Naive thymus-derived CD4-positive, alpha-beta T cell (primary cell): Measurements from ENCODE around the gene DNAL4. TPM values are rescaled to one million over a fixed set of nuclear protein-coding genes. Genes with fewer than 3 reads are reported as not detected.
"Not testable (repeated sequence)": the region's sequence is repeated elsewhere in the genome, so short reads cannot be mapped to it uniquely, and the experiment has no call there.

ENCODE experiments used
- ATAC-seq: fragments of 150-1000 bp; cut with Tn5 transposase; 2 replicates; pipeline ENCODE4 v1.10.0; 2021; ENCODE audit warnings: mild to moderate bottlenecking, moderate library complexity
- CTCF ChIA-PET: fragments of 350-600 bp; sonication (Branson Sonifier 250); formaldehyde crosslinking; loops from one replicate; lab custom pipeline; 2021; ENCODE audit warnings: antibody characterized with exemption; lab: Charles Lee
- POLR2A ChIA-PET: fragments of 350-600 bp; sonication (Branson Sonifier 250); formaldehyde crosslinking; loops from one replicate; lab custom pipeline; 2021; ENCODE audit warnings: antibody characterized with exemption, inconsistent platforms; lab: Charles Lee
- DNase-seq, 9 donors: peaks; one replicate each; pipeline versions ENCODE4 v3.0.0 to v3.0.0-alpha.2; 2020 to 2022; ENCODE audit warnings: mixed read lengths in 1 of 9
- H3K27ac ChIP-seq: one replicate; pipeline ENCODE4 v1.7.0; 2013; ENCODE audit warnings: mild to moderate bottlenecking, low read depth, low read length, moderate library complexity
- H3K27me3 ChIP-seq, 2 donors: one replicate each; pipeline ENCODE4 v1.7.0; 2013; ENCODE audit warnings: low read length in 2 of 2, mild to moderate bottlenecking in 2 of 2, moderate library complexity in 2 of 2; ENCODE audit not compliant: control insufficient read depth in 2 of 2, insufficient read depth in 2 of 2
- H3K36me3 ChIP-seq, 3 experiments: 1 replicate in 2 of 3; 2 replicates in 1 of 3; pipeline ENCODE4 v1.7.0; 2013; ENCODE audit warnings: low read length in 3 of 3, mild to moderate bottlenecking in 3 of 3, moderate library complexity in 1 of 3; ENCODE audit not compliant: insufficient read depth in 3 of 3, control insufficient read depth in 2 of 3
- H3K4me1 ChIP-seq, 2 donors: one replicate each; pipeline ENCODE4 v1.7.0; 2013; ENCODE audit warnings: low read length in 2 of 2, mild to moderate bottlenecking in 2 of 2, moderate library complexity in 1 of 2; ENCODE audit not compliant: control insufficient read depth in 2 of 2, insufficient read depth in 2 of 2
- H3K4me3 ChIP-seq: 2 replicates; pipeline ENCODE4 v1.7.0; 2013; ENCODE audit warnings: mild to moderate bottlenecking, low read length
- H3K9me3 ChIP-seq, 3 experiments: 1 replicate in 2 of 3; 2 replicates in 1 of 3; pipeline ENCODE4 v1.7.0; 2013; ENCODE audit warnings: low read length in 3 of 3; ENCODE audit not compliant: control insufficient read depth in 2 of 3
- H3K27ac Mint-ChIP-seq, 9 donors: one replicate each; pipeline ENCODE4 v1.8.0; 2020 to 2022; ENCODE audit warnings: mixed read lengths in 9 of 9, mild to moderate bottlenecking in 8 of 9, moderate library complexity in 5 of 9, inconsistent platforms in 2 of 9
- H3K27me3 Mint-ChIP-seq, 5 donors: one replicate each; pipeline ENCODE4 v1.8.0; 2021 to 2022; ENCODE audit warnings: mixed read lengths in 5 of 5, mild to moderate bottlenecking in 1 of 5
- H3K36me3 Mint-ChIP-seq, 5 donors: one replicate each; pipeline ENCODE4 v1.8.0; 2020 to 2022; ENCODE audit warnings: mixed read lengths in 5 of 5, mild to moderate bottlenecking in 3 of 5, inconsistent platforms in 1 of 5
- H3K4me1 Mint-ChIP-seq, 7 donors: one replicate each; pipeline ENCODE4 v1.8.0; 2020 to 2022; ENCODE audit warnings: mixed read lengths in 7 of 7, mild to moderate bottlenecking in 3 of 7, inconsistent platforms in 1 of 7
- H3K4me3 Mint-ChIP-seq, 10 donors: one replicate each; pipeline ENCODE4 v1.8.0; 2020 to 2022; ENCODE audit warnings: mild to moderate bottlenecking in 10 of 10, mixed read lengths in 10 of 10, moderate library complexity in 6 of 10, inconsistent platforms in 2 of 10
- H3K9me3 Mint-ChIP-seq, 11 donors: one replicate each; pipeline ENCODE4 v1.8.0; 2020 to 2022; ENCODE audit warnings: mixed read lengths in 11 of 11, mild to moderate bottlenecking in 4 of 11, inconsistent platforms in 1 of 11, moderate library complexity in 1 of 11
- intact Hi-C, 2 donors: fragments of 100-400 bp; cut with micrococcal nuclease; formaldehyde crosslinking; loops; one replicate each; pipeline ENCODE4 v1.15.1; 2023
- polyA plus RNA-seq, 2 donors: library from polyadenylated mRNA; unstranded; fragments of 300-500 nt; fragmentation: Illumina TruSeq; gene quantifications; one replicate each; pipeline ENCODE4 v1.2.3, GENCODE V29; 2021
- total RNA-seq, 6 experiments: library from RNA in 5 of 6; stranded (reverse) in 5 of 6; gene quantifications; 1 replicate in 5 of 6; 2 replicates in 1 of 6; pipeline ENCODE4 v1.2.3 and lab custom pipeline; 2021 to 2026

DNAL4 gene
- total and polyA plus RNA-seq, 7 experiments from 2014 or later: 5.0 to 15.0 (median 9.8) TPM

GRCh38 chr22:38805041-38805593 lies 11.2 kb upstream of the DNAL4 start:
- H3K36me3 ChIP-seq, H3K27me3 ChIP-seq, H3K36me3 Mint-ChIP-seq, H3K9me3 Mint-ChIP-seq, POLR2A ChIA-PET, ATAC-seq, H3K4me1 ChIP-seq, DNase-seq, intact Hi-C loops, H3K4me3 Mint-ChIP-seq, H3K27ac ChIP-seq, CTCF ChIA-PET, H3K9me3 ChIP-seq, H3K4me3 ChIP-seq: not testable (repeated sequence)
- peak overlapping the region in 2 of 9 donors; percentile 3 to 49 for H3K27ac Mint-ChIP-seq
- H3K4me1 Mint-ChIP-seq: peaks cover 0 to 14% (median 6%) of the 10 kb centered on the region in 7 donors
- peaks cover 0 to 36% (median 15%) of the 10 kb centered on the region in 5 donors for H3K27me3 Mint-ChIP-seq

- no peak overlapping the region for H3K27ac ChIP-seq
- Mint-ChIP-seq H3K27me3 (peaks cover 0 to 37% (median 9%) of the 10 kb centered on the region in 5 donors), H3K27ac (no peak overlapping the region), H3K9me3 (peaks cover 0 to 11% (median 3%) of the 10 kb centered on the region in 11 donors), H3K4me3 (no peak overlapping the region), H3K36me3 (peaks cover 0 to 9% (median 0%) of the 10 kb centered on the region in 5 donors), H3K4me1 (peaks cover 9 to 29% (median 20%) of the 10 kb centered on the region in 7 donors)
- POLR2A ChIA-PET: no interaction called here
- DNase-seq (no peak), ATAC-seq (no peak)
- peaks cover 0 to 16% of the 10 kb centered on the region in 2 donors for H3K4me1 ChIP-seq
- intact Hi-C loops: no loop called here
- CTCF ChIA-PET: no interaction called here
- no peaks in the 10 kb centered on the region for H3K27me3 ChIP-seq
- peaks cover 0 to 8% (median 6%) of the 10 kb centered on the region in 3 experiments for H3K9me3 ChIP-seq
- H3K4me3 ChIP-seq: no peak overlapping the region
- no peaks in the 10 kb centered on the region for H3K36me3 ChIP-seq
These were observed 8.8 kb upstream of the DNAL4 start for GRCh38 chr22:38802671-38803121.

GRCh38 chr22:38799265-38800002 lies 5.5 kb upstream of the DNAL4 start:
- Histone ChIP-seq H3K36me3 (no peaks in the 10 kb centered on the region), H3K27me3 (no peaks in the 10 kb centered on the region), H3K27ac (no peak overlapping the region), H3K4me3 (no peak overlapping the region), H3K4me1 (peaks cover 3 to 19% of the 10 kb centered on the region in 2 donors), H3K9me3 (peaks cover 0 to 8% (median 6%) of the 10 kb centered on the region in 3 experiments)
- Mint-ChIP-seq H3K36me3 (peaks cover 0 to 9% (median 0%) of the 10 kb centered on the region in 5 donors), H3K4me3 (peak overlapping the region in 1 of 10 donors; percentile 63), H3K9me3 (peaks cover 0 to 11% (median 2%) of the 10 kb centered on the region in 11 donors), H3K27ac (peak overlapping the region in 1 of 9 donors; percentile 80), H3K27me3 (peaks cover 0 to 50% (median 9%) of the 10 kb centered on the region in 5 donors), H3K4me1 (peaks cover 15 to 46% (median 30%) of the 10 kb centered on the region in 7 donors)
- intact Hi-C loops: no loop called here
- CTCF ChIA-PET: interaction anchor here (1.3 to 1.7 kb wide), 2 partner anchors 42 to 74 kb away, joined by 4 to 5 read pairs; no protein-coding TSS in a partner anchor
- DNase-seq: no peak
- POLR2A ChIA-PET: interaction anchor here (0.8 to 1.6 kb wide), 4 partner anchors 31 to 343 kb away, joined by 3 to 7 read pairs (median 4); no protein-coding TSS in a partner anchor
- ATAC-seq: no peak

GRCh38 chr22:38798496-38798895 lies 4.6 kb upstream of the DNAL4 start:
- Mint-ChIP-seq H3K27ac (peak overlapping the region; percentile 31 to 80 (median 70)), H3K4me3 (peak overlapping the region in 9 of 10 donors; percentile 14 to 81 (median 53)), H3K4me1 (peaks cover 19 to 44% (median 32%) of the 10 kb centered on the region in 7 donors), H3K9me3 (peaks cover 0 to 11% (median 2%) of the 10 kb centered on the region in 11 donors), H3K27me3 (peaks cover 0 to 43% (median 5%) of the 10 kb centered on the region in 5 donors), H3K36me3 (peaks cover 0 to 9% (median 0%) of the 10 kb centered on the region in 5 donors)
- Histone ChIP-seq H3K4me1 (peaks cover 9 to 23% of the 10 kb centered on the region in 2 donors), H3K4me3 (no peak overlapping the region), H3K27ac (peak overlapping the region; percentile 15), H3K36me3 (no peaks in the 10 kb centered on the region), H3K9me3 (peaks cover 0 to 8% (median 6%) of the 10 kb centered on the region in 3 experiments), H3K27me3 (no peaks in the 10 kb centered on the region)
- ChIA-PET CTCF (interaction anchor here (0.5 to 1.7 kb wide), 3 partner anchors 13 to 46 kb away, joined by 3 to 4 read pairs (median 4); partner anchors contain the start of gene NPTXR), POLR2A (interaction anchor here (0.8 to 1.6 kb wide), 5 partner anchors 30 to 344 kb away, joined by 3 to 7 read pairs (median 4); partner anchors contain the start of gene GTPBP1)
- DNase-seq (peak in 6 of 9 donors; percentile 21 to 54 (median 43)), ATAC-seq (no peak)
- intact Hi-C loops: loop anchor here in 1 of 2 donors (1.0 kb wide), 1 partner anchor 45 kb away; no protein-coding TSS in a partner anchor

GRCh38 chr22:38796262-38796957 lies 2.5 kb upstream of the DNAL4 start:
- H3K36me3 ChIP-seq: no peaks in the 10 kb centered on the region
- peaks cover 22 to 47% (median 35%) of the 10 kb centered on the region in 7 donors for H3K4me1 Mint-ChIP-seq
- no peak for DNase-seq
- H3K27ac Mint-ChIP-seq: peak overlapping the region in 2 of 9 donors; percentile 36 to 55
- H3K4me3 Mint-ChIP-seq: peak overlapping the region in 3 of 10 donors; percentile 0 to 34 (median 5)
- peaks cover 0 to 31% (median under 1%) of the 10 kb centered on the region in 5 donors for H3K27me3 Mint-ChIP-seq
- POLR2A ChIA-PET: no interaction called here
- H3K4me3 ChIP-seq: no peak overlapping the region
- no peak for ATAC-seq
- peaks cover 0 to 8% (median 6%) of the 10 kb centered on the region in 3 experiments for H3K9me3 ChIP-seq
- intact Hi-C loops: no loop called here
- H3K9me3 Mint-ChIP-seq: peaks cover 0 to 11% (median 2%) of the 10 kb centered on the region in 11 donors
- H3K27me3 ChIP-seq: no peaks in the 10 kb centered on the region
- no peak overlapping the region for H3K27ac ChIP-seq
- peaks cover 0 to 9% (median 0%) of the 10 kb centered on the region in 5 donors for H3K36me3 Mint-ChIP-seq
- CTCF ChIA-PET: no interaction called here
- H3K4me1 ChIP-seq: peaks cover 13 to 30% of the 10 kb centered on the region in 2 donors

- Mint-ChIP-seq H3K9me3 (peaks cover 0 to 11% (median 2%) of the 10 kb centered on the region in 11 donors), H3K27me3 (peaks cover 0 to 27% (median 0%) of the 10 kb centered on the region in 5 donors), H3K4me1 (peaks cover 21 to 47% (median 35%) of the 10 kb centered on the region in 7 donors), H3K36me3 (peaks cover 0 to 9% (median 0%) of the 10 kb centered on the region in 5 donors), H3K4me3 (peak overlapping the region in 6 of 10 donors; percentile 2 to 62 (median 22)), H3K27ac (peak overlapping the region in 5 of 9 donors; percentile 16 to 73 (median 29))
- ChIA-PET CTCF (no interaction called here), POLR2A (no interaction called here)
- no peaks in the 10 kb centered on the region for H3K36me3 ChIP-seq
- peaks cover 0 to 8% (median 6%) of the 10 kb centered on the region in 3 experiments for H3K9me3 ChIP-seq
- no peak overlapping the region for H3K4me3 ChIP-seq
- H3K4me1 ChIP-seq: peaks cover 13 to 30% of the 10 kb centered on the region in 2 donors
- no peaks in the 10 kb centered on the region for H3K27me3 ChIP-seq
- intact Hi-C loops: no loop called here
- DNase-seq (no peak), ATAC-seq (no peak)
- H3K27ac ChIP-seq: no peak overlapping the region
These were observed 1.6 kb upstream of the DNAL4 start for GRCh38 chr22:38795569-38795968.
